ENCODE results near the gene L3MBTL4.

GRCh38 chr18:5983488-5983887 lies 431.2 kb downstream of the L3MBTL4 start:
- no peak for TF ChIP-seq CTCF (IDR thresholded peaks at IDR 0.05 in 2 of 3, conservative IDR thresholded peaks at IDR 0.05 in 1 of 3; ENCODE audit: borderline replicate concordance in 1 of 3, insufficient read depth in 1 of 3, low read depth in 2 of 3, low read length in 2 of 3)
- TF ChIP-seq YY1 (IDR thresholded peaks at IDR 0.05; ENCODE audit: extremely low read depth, insufficient replicate concordance, low read depth, low read length) = no peak
- TF ChIP-seq POLR2A (IDR thresholded peaks at IDR 0.05; ENCODE audit: borderline replicate concordance, extremely low read depth, insufficient read depth, insufficient read length) = no peak
- TF ChIP-seq RAD21 (IDR thresholded peaks at IDR 0.05; ENCODE audit: low read depth) = no peak
- TF ChIP-seq MAX (IDR thresholded peaks at IDR 0.05) = no peak
- no peak for TF ChIP-seq SP1 (IDR thresholded peaks at IDR 0.05; ENCODE audit: low read depth)
- no peak for TF ChIP-seq EZH2phosphoT487 (IDR thresholded peaks at IDR 0.05; ENCODE audit: borderline replicate concordance)
- no peak for TF ChIP-seq ATF3 (IDR thresholded peaks at IDR 0.05)
- no peak for TF ChIP-seq EZH2 (IDR thresholded peaks at IDR 0.05)
- TF ChIP-seq REST (IDR thresholded peaks at IDR 0.05; ENCODE audit: low read depth) = no peak
- TF ChIP-seq FOSL1 (IDR thresholded peaks at IDR 0.05; ENCODE audit: low read depth) = no peak
